GM04503 (cell line): Measurements from ENCODE around the gene TSPAN31.

ENCODE experiments used
- DNase-seq: peaks from one replicate; pipeline ENCODE4 v3.0.0-alpha.2; 2012; ENCODE audit warnings: low read depth

TSPAN31 gene

GRCh38 chr12:57752668-57753000, 7.8 kb downstream of the TSPAN31 start:
- no peak for DNase-seq

- DNase-seq = no peak
Observed at GRCh38 chr12:57753756-57754337, 9.0 kb downstream of the TSPAN31 start.

GRCh38 chr12:57754411-57755193, 9.8 kb downstream of the TSPAN31 start, which contains the start of gene MARCHF9:
TSS of gene MARCHF9 (plus strand) at chr12:57755103. CDS start at chr12:57755529, 426 bp downstream.
- no peak for DNase-seq

GRCh38 chr12:57755194-57755453, 10.3 kb downstream of the TSPAN31 start:
- no peak for DNase-seq

GRCh38 chr12:57755454-57756372, 10.9 kb downstream of the TSPAN31 start:
- DNase-seq = no peak

GRCh38 chr12:57756406-57757341, 11.8 kb downstream of the TSPAN31 start:
- DNase-seq = no peak

GRCh38 chr12:57757771-57758170, 12.9 kb downstream of the TSPAN31 start:
- no peak for DNase-seq

GRCh38 chr12:57758552-57759359, 13.9 kb downstream of the TSPAN31 start:
- no peak for DNase-seq

- DNase-seq = no peak
Observed at GRCh38 chr12:57759360-57759980, 14.6 kb downstream of the TSPAN31 start.

- no peak for DNase-seq
Observed at GRCh38 chr12:57760347-57760982, 15.6 kb downstream of the TSPAN31 start.

GRCh38 chr12:57761391-57761998, 16.7 kb downstream of the TSPAN31 start:
- DNase-seq = no peak

- no peak for DNase-seq
Observed at GRCh38 chr12:57762463-57762862, 17.6 kb downstream of the TSPAN31 start.

- DNase-seq = no peak
Observed at GRCh38 chr12:57763881-57764661, 19.2 kb downstream of the TSPAN31 start.

GRCh38 chr12:57764662-57765002, 19.8 kb downstream of the TSPAN31 start:
- DNase-seq = no peak

GRCh38 chr12:57765003-57765697, 20.3 kb downstream of the TSPAN31 start:
- no peak for DNase-seq

- DNase-seq = no peak
Observed at GRCh38 chr12:57765698-57766463, 21.0 kb downstream of the TSPAN31 start.
